GM19099 (cell line): ENCODE data around the gene CPM.

Source experiments
- POLR2A ChIP-seq: IDR thresholded peaks from 3 replicates; pipeline ENCODE4 v1.6.1; 2011; ENCODE audit warnings: low read depth; ENCODE audit not compliant: insufficient read length; ENCODE audit errors: extremely low read depth

Gene CPM

GRCh38 chr12:68899251-68899771 is 33.7 kb downstream of the CPM start:
- no peak for TF ChIP-seq POLR2A

GRCh38 chr12:68896881-68897540 is 36.0 kb downstream of the CPM start:
- no peak for TF ChIP-seq POLR2A

GRCh38 chr12:68894276-68894855 is 38.6 kb downstream of the CPM start:
- TF ChIP-seq POLR2A, result no peak

GRCh38 chr12:68893741-68894140 is 39.2 kb downstream of the CPM start:
- TF ChIP-seq POLR2A, result no peak

DNA sequence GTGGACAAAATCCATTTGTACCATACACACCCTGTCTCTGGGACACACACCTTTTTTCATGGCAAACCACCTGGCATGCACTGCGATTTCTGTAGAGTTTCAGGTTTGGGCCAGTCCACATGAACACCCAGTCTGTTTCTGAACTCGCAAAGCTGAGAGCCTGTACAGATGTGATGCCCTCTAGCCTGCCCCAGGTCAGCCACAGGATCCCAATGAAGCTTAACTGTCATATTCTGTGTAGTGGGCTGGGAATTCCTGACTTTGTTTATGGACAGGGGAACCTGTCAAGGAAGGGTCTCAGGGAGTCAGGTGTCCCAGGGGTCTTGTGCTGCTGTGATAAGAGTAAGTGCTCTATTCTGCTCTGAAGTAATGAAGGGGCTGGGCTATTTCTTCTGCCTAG is 39.8 kb downstream of the CPM start:
- TF ChIP-seq POLR2A, result no peak

- no peak for TF ChIP-seq POLR2A
Measured at GRCh38 chr12:68891141-68891540, 41.8 kb downstream of the CPM start.

DNA sequence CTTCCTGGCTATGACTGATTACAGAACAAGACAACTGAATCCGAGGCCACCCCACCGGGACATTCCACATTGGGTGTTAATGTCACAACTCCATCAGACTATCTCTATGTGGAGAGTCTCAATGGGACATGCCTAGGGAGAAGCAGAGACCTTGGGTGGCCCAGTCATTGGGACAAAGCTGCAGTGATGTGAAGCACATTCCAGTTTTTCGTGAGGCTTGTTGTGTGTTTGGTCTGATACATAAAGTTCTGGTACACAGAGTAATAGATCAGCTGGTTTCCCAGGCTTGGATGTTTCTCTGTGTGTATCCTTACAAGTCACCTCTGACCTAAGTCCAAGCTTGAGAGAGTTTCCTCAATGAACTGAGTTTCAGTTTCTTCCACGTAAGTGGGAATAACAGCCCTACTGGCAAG is 42.3 kb downstream of the CPM start:
- TF ChIP-seq POLR2A, result no peak

DNA sequence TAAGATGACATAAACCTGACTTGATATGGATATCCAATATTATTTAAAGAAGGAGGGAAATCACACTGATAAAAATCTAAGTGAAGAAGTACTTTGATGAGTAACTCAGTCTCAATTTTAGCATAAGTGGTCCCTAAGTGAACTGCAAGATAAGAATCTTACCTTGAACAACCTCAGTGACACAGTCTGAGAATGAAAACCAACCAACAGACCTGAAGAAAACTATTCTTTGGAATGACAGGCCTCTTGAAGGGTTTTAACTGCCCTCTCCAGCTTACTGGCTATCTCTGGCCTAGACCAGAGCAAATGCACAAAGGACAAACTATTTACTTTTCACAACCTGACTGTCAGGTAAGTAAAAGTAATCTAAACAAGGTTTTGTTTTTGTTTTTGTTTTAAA is 44.7 kb downstream of the CPM start:
- TF ChIP-seq POLR2A, result no peak

- no peak for TF ChIP-seq POLR2A
Measured at GRCh38 chr12:68887641-68888040, 45.3 kb downstream of the CPM start.

- no peak for TF ChIP-seq POLR2A
Measured at GRCh38 chr12:68886636-68887572, 46.1 kb downstream of the CPM start.

DNA sequence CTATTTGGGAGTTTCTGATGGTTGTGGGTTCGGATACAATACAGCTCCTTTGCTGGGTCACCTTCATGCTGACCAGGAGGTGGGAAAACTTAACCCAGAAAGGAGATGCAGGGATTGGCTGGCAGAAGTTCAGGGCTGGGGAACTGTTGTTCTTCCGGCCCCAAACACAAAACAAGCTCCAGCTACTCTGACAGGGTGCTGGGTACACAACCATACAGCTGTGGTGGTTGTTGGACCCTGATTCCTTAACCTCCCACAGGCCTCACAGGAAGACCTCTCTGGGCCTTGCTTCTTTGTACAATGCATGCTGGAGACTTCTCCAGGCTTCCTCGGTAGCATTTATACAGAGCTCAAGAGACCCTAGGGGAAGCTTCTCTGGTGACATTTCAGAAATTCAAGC is 47.6 kb downstream of the CPM start:
- no peak for TF ChIP-seq POLR2A

GRCh38 chr12:68884251-68884650 is 48.7 kb downstream of the CPM start:
- no peak for TF ChIP-seq POLR2A

- no peak for TF ChIP-seq POLR2A
Measured at GRCh38 chr12:68883151-68883550, 49.8 kb downstream of the CPM start.

DNA sequence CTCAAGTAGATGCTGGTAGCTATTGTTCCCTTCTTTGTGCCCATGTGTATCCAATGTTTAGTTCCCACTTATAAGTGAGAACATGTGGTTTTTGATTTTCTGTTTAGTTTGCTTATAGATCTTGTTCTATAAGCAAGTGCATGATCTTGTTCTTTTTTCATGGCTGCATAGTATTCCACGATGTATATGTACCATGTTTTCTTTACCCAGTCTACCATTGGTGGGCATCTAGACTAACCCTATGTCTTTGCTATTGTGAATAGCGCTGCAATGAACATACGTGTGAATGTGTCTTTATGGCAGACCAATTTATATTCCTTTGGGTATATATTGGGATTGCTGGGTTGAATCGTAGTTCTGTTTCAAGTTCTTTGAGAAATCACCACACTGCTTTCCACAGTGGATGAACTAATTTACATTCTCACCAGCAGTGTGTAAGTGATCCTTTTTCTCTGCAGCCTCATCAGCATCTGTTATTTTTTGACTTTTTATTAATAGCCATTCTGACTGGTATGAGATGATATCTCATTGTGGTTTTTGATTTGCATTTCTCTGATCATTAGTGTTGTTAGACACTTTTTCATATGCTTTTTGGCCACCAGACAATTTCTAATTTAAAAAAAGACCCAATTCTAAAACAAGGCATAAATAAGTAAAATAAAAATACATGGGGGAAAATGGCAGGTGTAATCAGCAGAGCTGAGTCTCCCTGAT is 50.6 kb downstream of the CPM start:
- no peak for TF ChIP-seq POLR2A
